ENCODE measurements around the gene FLVCR2.
"Not testable (repeated sequence)": the region's sequence is repeated elsewhere in the genome, so short reads cannot be mapped to it uniquely, and the experiment has no call there.

The FLVCR2 gene

GRCh38 chr14:75673345-75674035 is 95.1 kb downstream of the FLVCR2 start:
- POLR2A ChIA-PET = interaction anchor here (1.0 kb wide), 1 partner anchor 13 kb away, joined by 4 read pairs; the partner anchor contains the start of genes ERG28 and TTLL5
- CTCF ChIA-PET = interaction anchor here (1.0 to 2.3 kb wide), 4 partner anchors 10 to 679 kb away, joined by 3 to 13 read pairs (median 4); no protein-coding TSS in a partner anchor
- DNase-seq (ENCODE audit: extremely low spot score) = peak; percentile 31
- TF ChIP-seq CTCF (IDR thresholded peaks at IDR 0.05; ENCODE audit: control extremely low read depth, extremely low read depth, low read depth, missing control alignments) = no peak

GRCh38 chr14:75675265-75675960 is 97.0 kb downstream of the FLVCR2 start:
- no peak for DNase-seq (ENCODE audit: extremely low spot score)
- CTCF ChIA-PET = interaction anchor here (1.2 kb wide), 1 partner anchor 21 kb away, joined by 4 read pairs; no protein-coding TSS in a partner anchor
- POLR2A ChIA-PET = no interaction called here
- no peak for TF ChIP-seq CTCF (IDR thresholded peaks at IDR 0.05; ENCODE audit: control extremely low read depth, extremely low read depth, low read depth, missing control alignments)

- POLR2A ChIA-PET = no interaction called here
Measured at GRCh38 chr14:75685910-75686309, 107.5 kb downstream of the FLVCR2 start.

GRCh38 chr14:75689012-75689411 is 110.6 kb downstream of the FLVCR2 start:
- TF ChIP-seq CTCF (IDR thresholded peaks at IDR 0.05; ENCODE audit: control extremely low read depth, extremely low read depth, low read depth, missing control alignments) = no peak
- no peak for DNase-seq (ENCODE audit: extremely low spot score)
- POLR2A ChIA-PET = no interaction called here
- CTCF ChIA-PET = interaction anchor here (1.2 to 4.7 kb wide), 2 partner anchors 15 to 21 kb away, joined by 3 to 30 read pairs; no protein-coding TSS in a partner anchor

More at GRCh38 chr14:75685910-75686309, 107.5 kb downstream of the FLVCR2 start:
- CTCF ChIA-PET = interaction anchor here (1.3 to 4.7 kb wide), 3 partner anchors 11 to 24 kb away, joined by 4 to 30 read pairs (median 4); no protein-coding TSS in a partner anchor
- DNase-seq (ENCODE audit: extremely low spot score) = no peak
- no peak for TF ChIP-seq CTCF (IDR thresholded peaks at IDR 0.05; ENCODE audit: control extremely low read depth, extremely low read depth, low read depth, missing control alignments)

- ChIA-PET POLR2A (no interaction called here), CTCF (no interaction called here)
- no peak for DNase-seq (ENCODE audit: extremely low spot score)
- TF ChIP-seq CTCF (IDR thresholded peaks at IDR 0.05; ENCODE audit: control extremely low read depth, extremely low read depth, low read depth, missing control alignments) = no peak
Measured at GRCh38 chr14:75690010-75690409, 111.6 kb downstream of the FLVCR2 start.

GRCh38 chr14:75695025-75695424 is 116.6 kb downstream of the FLVCR2 start:
- CTCF ChIA-PET; POLR2A ChIA-PET; DNase-seq (ENCODE audit: extremely low spot score): not testable (repeated sequence)

- DNase-seq (ENCODE audit: extremely low spot score) = no peak
- POLR2A ChIA-PET = no interaction called here
- no peak for TF ChIP-seq CTCF (IDR thresholded peaks at IDR 0.05; ENCODE audit: control extremely low read depth, extremely low read depth, low read depth, missing control alignments)
- CTCF ChIA-PET = interaction anchor here (0.9 to 2.7 kb wide), 4 partner anchors 12 to 285 kb away, joined by 3 to 16 read pairs (median 4); no protein-coding TSS in a partner anchor
Measured at GRCh38 chr14:75697386-75697785, 119.0 kb downstream of the FLVCR2 start.
